Thyroid gland (tissue), 4 donors: Measurements from ENCODE around the gene ARGLU1. TPM values are rescaled to one million over a fixed set of nuclear protein-coding genes. Genes with fewer than 3 reads are reported as not detected.
A peak's percentile ranks its signal among the peaks of the same experiment; 100 is the strongest.

Experiments used
- DNase-seq, 2 donors: peaks; one replicate each; pipeline ENCODE4 v3.0.0-alpha.2; 2019
- H3K27ac ChIP-seq, 3 donors: fragments of 200-600 bp; sonication (generic); 1 replicate in 2 of 3; 2 replicates in 1 of 3; pipeline ENCODE4 v1.5.1; 2016 to 2019; ENCODE audit warnings: mild to moderate bottlenecking in 1 of 3, moderate library complexity in 1 of 3
- H3K27me3 ChIP-seq: fragments of 200-600 bp; sonication (generic); one replicate; pipeline ENCODE4 v1.5.1; 2019
- H3K36me3 ChIP-seq, 2 donors: fragments of 200-600 bp; sonication (generic); one replicate each; pipeline ENCODE4 v1.5.1; 2016 to 2019
- H3K4me1 ChIP-seq, 2 donors: fragments of 200-600 bp; sonication (generic); one replicate each; pipeline ENCODE4 v1.5.1; 2017 to 2019
- H3K4me3 ChIP-seq, 3 donors: fragments of 200-600 bp; sonication (generic); replicated peaks in 1 of 3; 1 replicate in 2 of 3; 2 replicates in 1 of 3; pipeline ENCODE4 v1.5.1; 2016; ENCODE audit warnings: mild to moderate bottlenecking in 1 of 3
- H3K9me3 ChIP-seq: fragments of 200-600 bp; sonication (generic); one replicate; pipeline ENCODE4 v1.5.1; 2017
- POLR2A ChIP-seq, 2 donors: fragments of 450-650 bp; IDR thresholded peaks; one replicate each; pipeline ENCODE4 v1.6.1; 2017; ENCODE audit warnings: antibody characterized with exemption in 2 of 2, mild to moderate bottlenecking in 2 of 2, moderate library complexity in 1 of 2
- WGBS, 2 donors: methylation state at CpG; one replicate each; pipeline ENCODE4 v1.1.5; 2017; 5-methylcytosine and 5-hydroxymethylcytosine counted together
- intact Hi-C: fragments of 100-400 bp; cut with DNase I; formaldehyde crosslinking; loops from one replicate; pipeline ENCODE4 v1.15.1; 2023
- total RNA-seq, 4 donors: library from RNA; depleted of rRNA; stranded (reverse); fragments of >200 nt; gene quantifications; one replicate each; pipeline ENCODE4 v1.2.3, GENCODE V29; 2016
- TF ChIP-seq, protein P1 (sequence below), 6 experiments: fragments of 200-600 bp in 3 of 6; fragments of 450-650 bp in 3 of 6; sonication (generic) in 3 of 6; IDR thresholded peaks; one replicate each; pipeline ENCODE4 v1.5.1; 2016 to 2019; ENCODE audit warnings: antibody characterized with exemption in 6 of 6, mild to moderate bottlenecking in 2 of 6, inconsistent platforms in 1 of 6, moderate library complexity in 1 of 6

Gene ARGLU1
- total RNA-seq, 4 donors from 2014 or later = 73.9 to 165 (median 119) TPM

GRCh38 chr13:106530980-106531481 lies 36.9 kb downstream of the ARGLU1 start:
- intact Hi-C loops = loop anchor here (10.0 kb wide), 1 partner anchor 446 kb away; no protein-coding TSS in a partner anchor
- Histone ChIP-seq H3K27me3 (no peaks in the 10 kb centered on the region), H3K9me3 (no peaks in the 10 kb centered on the region), H3K27ac (peak overlapping the region in 1 of 3 donors; percentile 52), H3K4me3 (no peak overlapping the region), H3K36me3 (no peaks in the 10 kb centered on the region), H3K4me1 (peaks cover 0 to 11% of the 10 kb centered on the region in 2 donors)
- TF ChIP-seq POLR2A (IDR thresholded peaks at IDR 0.05) = no peak
- TF ChIP-seq, protein P1, sequence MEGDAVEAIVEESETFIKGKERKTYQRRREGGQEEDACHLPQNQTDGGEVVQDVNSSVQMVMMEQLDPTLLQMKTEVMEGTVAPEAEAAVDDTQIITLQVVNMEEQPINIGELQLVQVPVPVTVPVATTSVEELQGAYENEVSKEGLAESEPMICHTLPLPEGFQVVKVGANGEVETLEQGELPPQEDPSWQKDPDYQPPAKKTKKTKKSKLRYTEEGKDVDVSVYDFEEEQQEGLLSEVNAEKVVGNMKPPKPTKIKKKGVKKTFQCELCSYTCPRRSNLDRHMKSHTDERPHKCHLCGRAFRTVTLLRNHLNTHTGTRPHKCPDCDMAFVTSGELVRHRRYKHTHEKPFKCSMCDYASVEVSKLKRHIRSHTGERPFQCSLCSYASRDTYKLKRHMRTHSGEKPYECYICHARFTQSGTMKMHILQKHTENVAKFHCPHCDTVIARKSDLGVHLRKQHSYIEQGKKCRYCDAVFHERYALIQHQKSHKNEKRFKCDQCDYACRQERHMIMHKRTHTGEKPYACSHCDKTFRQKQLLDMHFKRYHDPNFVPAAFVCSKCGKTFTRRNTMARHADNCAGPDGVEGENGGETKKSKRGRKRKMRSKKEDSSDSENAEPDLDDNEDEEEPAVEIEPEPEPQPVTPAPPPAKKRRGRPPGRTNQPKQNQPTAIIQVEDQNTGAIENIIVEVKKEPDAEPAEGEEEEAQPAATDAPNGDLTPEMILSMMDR (IDR thresholded peaks at IDR 0.05) = no peak
- DNase-seq = no peak
- 81% methylated on average over 8 of the region's 8 CpGs for WGBS, 2 donors

- no peak for DNase-seq
- H3K4me1 ChIP-seq = peaks cover 0 to 11% of the 10 kb centered on the region in 2 donors
These were observed 37.6 kb downstream of the ARGLU1 start for GRCh38 chr13:106530171-106530851.

DNA sequence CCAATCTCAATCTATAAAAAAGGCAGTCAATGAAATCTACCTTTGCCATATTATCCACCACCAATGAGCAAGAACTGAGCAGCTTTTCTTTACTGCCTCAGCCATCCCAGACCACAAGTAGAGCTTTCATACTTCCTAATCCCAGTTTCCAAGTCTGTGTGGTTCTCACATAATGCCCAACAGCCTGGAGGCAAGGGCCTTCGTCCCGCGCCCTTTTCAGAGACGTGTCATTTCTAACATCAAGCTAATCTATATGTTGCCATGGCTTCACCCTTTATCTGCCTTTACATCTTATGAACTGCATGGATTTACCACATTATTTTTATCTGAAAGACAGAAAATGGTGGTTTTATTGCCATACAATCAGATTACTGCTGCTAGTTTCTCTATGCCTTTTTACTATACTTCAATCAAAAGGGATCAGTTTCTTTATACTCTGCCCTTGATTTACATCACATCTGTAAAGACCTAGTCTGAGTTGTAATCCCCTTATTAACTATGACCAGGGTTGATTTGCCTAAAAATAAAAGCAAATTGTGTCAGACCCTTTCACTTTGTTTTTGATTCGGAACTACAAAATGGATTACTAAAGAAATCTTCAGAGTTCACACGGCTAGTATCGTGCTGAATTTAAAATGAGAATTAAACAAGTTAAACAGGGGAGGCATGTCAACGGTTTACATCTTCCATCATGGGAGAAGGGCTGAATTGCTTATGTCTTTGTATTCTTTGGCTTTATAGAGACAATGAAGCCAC lies 38.3 kb downstream of the ARGLU1 start:
- no peak for TF ChIP-seq POLR2A (IDR thresholded peaks at IDR 0.05)
- TF ChIP-seq, protein P1 (IDR thresholded peaks at IDR 0.05) = no peak
- 81 to 92% methylated on average over 8 of the region's 8 CpGs for WGBS, 2 donors
- Histone ChIP-seq H3K36me3 (no peaks in the 10 kb centered on the region), H3K4me1 (peaks cover 0 to 11% of the 10 kb centered on the region in 2 donors), H3K9me3 (no peaks in the 10 kb centered on the region), H3K27ac (no peak overlapping the region), H3K27me3 (no peaks in the 10 kb centered on the region), H3K4me3 (no peak overlapping the region)
- intact Hi-C loops = loop anchor here (10.0 kb wide), 1 partner anchor 445 kb away; no protein-coding TSS in a partner anchor
- DNase-seq = no peak

More at GRCh38 chr13:106530171-106530851, 37.6 kb downstream of the ARGLU1 start:
- no peaks in the 10 kb centered on the region for H3K36me3 ChIP-seq
- no peak overlapping the region for H3K4me3 ChIP-seq
- H3K9me3 ChIP-seq = no peaks in the 10 kb centered on the region
- 79 to 85% methylated on average over 11 of the region's 11 CpGs for WGBS, 2 donors
- peak overlapping the region in 1 of 3 donors; percentile 52 for H3K27ac ChIP-seq
- no peaks in the 10 kb centered on the region for H3K27me3 ChIP-seq
- TF ChIP-seq POLR2A (IDR thresholded peaks at IDR 0.05) = peak in 1 of 2 donors; percentile 22
- TF ChIP-seq, protein P1 (IDR thresholded peaks at IDR 0.05) = no peak
- intact Hi-C loops = loop anchor here (10.0 kb wide), 1 partner anchor 446 kb away; no protein-coding TSS in a partner anchor

DNA sequence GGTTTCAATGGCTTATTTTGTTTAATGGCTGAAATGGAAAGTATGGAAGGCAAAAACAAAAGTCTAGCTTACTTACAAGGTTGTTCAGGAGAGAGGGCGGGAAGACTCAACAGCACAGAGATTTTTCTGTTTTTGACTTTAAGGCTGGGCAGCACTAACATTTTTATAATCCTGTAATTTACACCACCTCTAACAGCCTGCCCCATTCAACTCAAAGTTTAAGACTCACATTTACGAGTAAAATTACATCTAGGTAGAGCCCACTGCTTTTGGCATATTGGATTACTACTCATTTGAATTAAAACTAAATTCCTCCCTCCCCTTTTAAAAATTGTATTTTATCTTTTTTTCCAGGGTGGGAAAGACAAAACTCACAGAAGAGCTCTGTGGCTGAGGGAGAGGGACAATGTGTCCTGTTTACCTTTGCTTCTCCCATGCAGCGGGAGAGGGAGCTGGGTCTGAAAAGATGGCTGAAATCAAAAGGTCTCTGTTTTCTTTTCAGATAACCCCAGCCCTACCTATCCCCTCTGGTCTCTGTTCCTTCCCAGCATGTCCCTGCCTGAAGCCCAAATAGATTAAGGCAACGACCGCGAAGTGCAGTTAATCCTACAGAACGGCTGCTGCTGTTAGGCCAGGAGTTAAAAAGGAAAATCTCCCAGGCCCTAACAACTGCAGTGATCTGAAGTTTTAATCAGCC lies 39.1 kb downstream of the ARGLU1 start:
- Histone ChIP-seq H3K36me3 (no peaks in the 10 kb centered on the region), H3K27ac (no peak overlapping the region), H3K4me3 (no peak overlapping the region), H3K9me3 (no peaks in the 10 kb centered on the region), H3K4me1 (peaks cover 0 to 11% of the 10 kb centered on the region in 2 donors), H3K27me3 (no peaks in the 10 kb centered on the region)
- intact Hi-C loops = no loop called here
- 90 to 91% methylated on average over 7 of the region's 7 CpGs for WGBS, 2 donors
- TF ChIP-seq, protein P1 (IDR thresholded peaks at IDR 0.05) = no peak
- no peak for DNase-seq
